GM21576 (cell line): ENCODE results near the gene CCR7.

Experiments
- ATAC-seq: cut with Tn5 transposase; IDR thresholded peaks from one replicate; pipeline ENCODE4 v1.9.1; 2021; ENCODE audit warnings: mild to moderate bottlenecking, moderate library complexity; ENCODE audit not compliant: unreplicated experiment

CCR7 gene

GRCh38 chr17:40563220-40564052, 1.8 kb downstream of the CCR7 start:
- ATAC-seq, result no peak

GRCh38 chr17:40562838-40563219, 2.4 kb downstream of the CCR7 start:
- no peak for ATAC-seq

GRCh38 chr17:40561871-40562611, 3.2 kb downstream of the CCR7 start:
- peak; percentile 33 for ATAC-seq

GRCh38 chr17:40561294-40561870, 3.9 kb downstream of the CCR7 start:
- peak; percentile 9 for ATAC-seq

GRCh38 chr17:40560592-40561293, 4.5 kb downstream of the CCR7 start:
- ATAC-seq, result peak; percentile 43

GRCh38 chr17:40559954-40560591, 5.2 kb downstream of the CCR7 start:
- ATAC-seq, result no peak

- no peak for ATAC-seq
Observed at GRCh38 chr17:40559564-40559916, 5.7 kb downstream of the CCR7 start.

GRCh38 chr17:40558890-40559563, 6.2 kb downstream of the CCR7 start:
- ATAC-seq, result no peak

- no peak for ATAC-seq
Observed at GRCh38 chr17:40558300-40558889, 6.9 kb downstream of the CCR7 start.

GRCh38 chr17:40557531-40558299, 7.6 kb downstream of the CCR7 start:
- no peak for ATAC-seq

GRCh38 chr17:40556884-40557414, 8.3 kb downstream of the CCR7 start:
- no peak for ATAC-seq

- ATAC-seq, result no peak
Observed at GRCh38 chr17:40556198-40556661, 9.0 kb downstream of the CCR7 start.

GRCh38 chr17:40555296-40556190, 9.7 kb downstream of the CCR7 start:
- no peak for ATAC-seq

- ATAC-seq, result no peak
Observed at GRCh38 chr17:40554646-40555295, 10.5 kb downstream of the CCR7 start.

GRCh38 chr17:40553694-40554534, 11.4 kb downstream of the CCR7 start:
- ATAC-seq, result no peak
